ENCODE results near the gene DOCK3.

- TF ChIP-seq, protein P1, sequence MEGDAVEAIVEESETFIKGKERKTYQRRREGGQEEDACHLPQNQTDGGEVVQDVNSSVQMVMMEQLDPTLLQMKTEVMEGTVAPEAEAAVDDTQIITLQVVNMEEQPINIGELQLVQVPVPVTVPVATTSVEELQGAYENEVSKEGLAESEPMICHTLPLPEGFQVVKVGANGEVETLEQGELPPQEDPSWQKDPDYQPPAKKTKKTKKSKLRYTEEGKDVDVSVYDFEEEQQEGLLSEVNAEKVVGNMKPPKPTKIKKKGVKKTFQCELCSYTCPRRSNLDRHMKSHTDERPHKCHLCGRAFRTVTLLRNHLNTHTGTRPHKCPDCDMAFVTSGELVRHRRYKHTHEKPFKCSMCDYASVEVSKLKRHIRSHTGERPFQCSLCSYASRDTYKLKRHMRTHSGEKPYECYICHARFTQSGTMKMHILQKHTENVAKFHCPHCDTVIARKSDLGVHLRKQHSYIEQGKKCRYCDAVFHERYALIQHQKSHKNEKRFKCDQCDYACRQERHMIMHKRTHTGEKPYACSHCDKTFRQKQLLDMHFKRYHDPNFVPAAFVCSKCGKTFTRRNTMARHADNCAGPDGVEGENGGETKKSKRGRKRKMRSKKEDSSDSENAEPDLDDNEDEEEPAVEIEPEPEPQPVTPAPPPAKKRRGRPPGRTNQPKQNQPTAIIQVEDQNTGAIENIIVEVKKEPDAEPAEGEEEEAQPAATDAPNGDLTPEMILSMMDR (conservative IDR thresholded peaks at IDR 0.05; ENCODE audit: low read depth, low read length), result no peak
- no peak for TF ChIP-seq EZH2 (IDR thresholded peaks at IDR 0.05; ENCODE audit: low read length, unreplicated experiment)
- no peak for TF ChIP-seq EZH2phosphoT487 (IDR thresholded peaks at IDR 0.05; ENCODE audit: borderline replicate concordance, low read length)
Measured at GRCh38 chr3:51024765-51025632, 350.3 kb downstream of the DOCK3 start.

Measured in PC-3 (cell line).